T-helper 9 cell (primary cell): ENCODE results near the gene TDRD9.
"Not testable (repeated sequence)": the region's sequence is repeated elsewhere in the genome, so short reads cannot be mapped to it uniquely, and the experiment has no call there.

Experiments used
- DNase-seq: peaks from one replicate; pipeline ENCODE4 v3.0.0-alpha.2; 2020

Gene TDRD9

GRCh38 chr14:103930051-103930604, 1.9 kb downstream of the TDRD9 start:
- DNase-seq, result no peak

GRCh38 chr14:103931422-103931821, 3.2 kb downstream of the TDRD9 start:
- no peak for DNase-seq

GRCh38 chr14:103932791-103933490, 4.7 kb downstream of the TDRD9 start:
- DNase-seq, result no peak

DNA sequence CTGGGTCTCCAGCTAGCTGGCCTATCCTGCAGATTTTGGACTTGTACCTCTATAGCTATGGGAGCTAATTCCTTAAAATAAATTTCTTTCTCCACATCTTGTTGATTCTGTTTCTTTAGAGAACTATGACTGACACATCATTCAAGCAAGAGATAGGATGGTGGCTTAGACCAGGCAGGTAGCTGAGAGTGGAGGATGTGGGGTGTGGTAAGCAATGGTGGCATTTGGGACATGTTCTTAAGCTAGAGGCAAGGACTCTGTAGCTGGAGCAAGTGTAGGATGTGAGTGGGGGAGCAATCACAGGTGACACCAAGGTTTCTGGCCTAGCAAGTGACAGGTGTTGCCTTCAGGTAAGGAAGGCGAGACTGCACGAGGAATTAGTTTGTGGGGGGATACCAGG, 6.8 kb downstream of the TDRD9 start:
- no peak for DNase-seq

DNA sequence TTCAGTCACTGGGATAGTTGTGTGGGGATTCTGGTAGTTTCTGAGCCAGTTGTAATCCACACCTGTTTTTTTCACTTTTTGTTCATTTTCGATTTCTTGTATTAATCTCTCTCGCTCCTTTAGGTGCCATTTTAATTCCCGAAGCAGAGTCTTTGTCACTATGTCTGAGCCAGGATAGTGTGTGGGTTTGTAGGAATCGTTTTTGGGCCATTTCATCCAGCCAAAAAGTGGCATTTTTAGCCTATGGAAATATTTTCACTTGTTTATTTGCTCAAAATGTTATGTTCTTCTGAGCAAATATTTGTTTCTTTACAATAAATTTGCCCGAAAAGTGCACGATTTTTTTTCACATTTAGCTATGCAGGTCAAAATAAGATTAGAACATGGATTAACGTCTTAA, 13.2 kb downstream of the TDRD9 start:
- no peak for DNase-seq

DNA sequence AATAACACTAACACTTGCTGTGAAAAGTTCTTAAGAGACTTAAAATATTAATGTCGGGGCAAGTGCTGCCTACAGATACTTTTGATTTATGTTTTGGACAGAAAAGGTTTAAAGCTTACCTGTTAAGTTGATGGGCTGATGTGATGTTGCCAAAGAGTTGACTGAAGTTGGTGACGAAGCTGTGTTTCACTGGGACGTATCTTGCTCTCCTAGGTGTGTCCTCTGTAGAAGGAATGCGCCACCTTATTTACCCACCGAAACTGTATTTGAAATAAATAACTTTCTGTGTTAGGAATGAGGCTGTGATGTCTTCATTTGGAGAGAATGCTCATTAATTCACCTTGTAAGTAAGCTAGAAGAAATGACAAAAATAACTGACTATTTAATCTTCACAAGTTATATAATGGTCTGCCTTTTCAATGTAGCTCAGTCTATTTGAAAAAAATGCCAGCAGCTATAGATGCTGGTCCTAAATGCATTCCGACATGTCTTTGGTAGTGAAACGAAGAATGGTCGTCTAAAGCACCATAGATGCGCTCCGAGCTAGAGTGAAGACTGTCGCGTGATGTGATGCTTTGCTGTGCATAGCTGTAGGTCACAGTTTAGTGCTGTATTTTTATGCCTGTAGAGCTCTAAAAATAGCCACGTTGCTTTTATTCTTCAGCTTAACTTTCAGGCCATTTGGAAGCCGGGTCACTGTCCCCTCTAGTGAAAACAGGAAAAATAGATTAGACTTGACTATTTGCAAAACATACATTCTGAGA, 13.9 kb downstream of the TDRD9 start, which contains the start of gene RD3L:
TSS of gene RD3L (minus strand) at position 557 of the 764 bp plus-strand sequence. CDS start 834 bp downstream, outside the sequence.
- no peak for DNase-seq

GRCh38 chr14:103943673-103944072, 15.4 kb downstream of the TDRD9 start:
- DNase-seq, result no peak

- DNase-seq, result no peak
Observed at GRCh38 chr14:103946975-103947374, 18.7 kb downstream of the TDRD9 start.

DNA sequence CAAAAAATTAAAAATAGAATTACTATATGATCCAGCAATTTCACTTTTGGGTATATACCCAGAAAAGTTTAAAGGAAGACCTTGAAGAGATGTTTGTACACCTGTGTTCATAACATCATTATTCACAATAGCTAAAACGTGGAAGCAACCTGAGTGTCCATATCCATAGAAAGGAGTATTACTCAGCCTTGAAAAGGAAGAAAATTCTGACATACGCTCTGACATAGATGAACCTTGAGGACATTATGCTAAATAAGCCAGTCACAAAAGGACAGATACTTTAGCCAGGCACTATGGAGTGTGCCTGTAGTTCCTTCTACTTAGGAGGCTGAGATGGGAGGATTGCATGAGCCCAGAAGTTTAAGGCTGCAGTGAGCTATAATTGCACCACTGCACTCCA, 20.2 kb downstream of the TDRD9 start:
- no peak for DNase-seq

DNA sequence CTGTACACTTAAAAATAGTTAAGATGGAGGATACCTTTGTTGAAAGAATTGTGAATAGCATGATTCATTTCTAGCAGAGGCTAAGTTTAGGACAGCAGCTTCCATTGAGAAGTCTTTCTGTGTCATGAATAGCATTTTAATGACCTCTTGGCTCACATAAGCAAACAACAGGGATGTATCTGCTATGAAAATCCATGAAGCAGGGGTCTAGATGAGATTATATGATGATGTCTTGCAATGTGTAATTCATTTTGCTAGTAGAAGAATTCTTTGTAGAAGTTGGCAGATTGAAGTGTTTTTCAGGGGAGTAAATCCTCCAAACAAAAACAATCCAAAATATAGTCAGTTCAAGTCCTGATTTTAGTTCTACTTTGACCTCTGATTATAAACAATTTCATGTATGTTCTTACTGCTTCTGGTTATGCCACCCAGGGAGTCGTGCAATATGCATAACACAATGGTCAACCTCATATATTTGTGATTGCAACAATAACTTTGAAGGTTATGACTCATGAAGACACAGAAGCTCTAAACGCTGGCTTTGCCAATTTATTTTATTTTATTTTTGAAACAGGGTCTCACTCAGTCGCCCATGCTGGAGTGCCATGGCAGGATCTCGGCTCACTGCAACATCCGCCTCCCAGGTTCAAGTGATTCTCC, 21.0 kb downstream of the TDRD9 start:
- DNase-seq, result no peak

DNA sequence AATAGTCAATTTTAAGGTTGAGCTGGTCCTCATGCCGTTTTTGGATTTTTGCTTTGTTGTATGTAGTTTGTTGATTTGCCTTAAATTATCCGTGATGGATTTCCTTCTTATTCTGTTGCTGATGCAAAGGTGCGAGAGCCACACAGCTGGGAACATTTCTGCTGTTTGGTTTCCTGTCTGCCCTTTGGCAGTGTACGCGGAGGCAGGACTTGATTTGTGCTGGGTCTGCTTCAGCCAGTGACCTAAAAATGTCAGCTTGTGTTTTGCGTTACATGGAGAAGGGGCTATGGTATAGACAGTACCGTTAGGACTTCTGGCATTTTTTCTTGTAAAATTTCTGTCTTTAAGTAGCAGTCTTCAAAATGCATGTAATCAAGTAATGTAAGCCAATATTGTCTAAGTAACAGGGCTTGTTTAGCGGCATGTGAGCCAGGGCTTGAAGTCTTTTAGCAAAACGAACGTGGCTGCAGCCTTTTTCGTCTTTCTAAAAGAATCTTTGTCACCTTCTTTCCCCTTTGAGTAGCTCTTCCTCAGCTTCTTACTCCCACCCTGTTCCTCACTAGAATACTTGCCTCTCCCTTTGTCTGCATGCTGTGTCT, 32.3 kb downstream of the TDRD9 start:
- DNase-seq, result no peak

DNA sequence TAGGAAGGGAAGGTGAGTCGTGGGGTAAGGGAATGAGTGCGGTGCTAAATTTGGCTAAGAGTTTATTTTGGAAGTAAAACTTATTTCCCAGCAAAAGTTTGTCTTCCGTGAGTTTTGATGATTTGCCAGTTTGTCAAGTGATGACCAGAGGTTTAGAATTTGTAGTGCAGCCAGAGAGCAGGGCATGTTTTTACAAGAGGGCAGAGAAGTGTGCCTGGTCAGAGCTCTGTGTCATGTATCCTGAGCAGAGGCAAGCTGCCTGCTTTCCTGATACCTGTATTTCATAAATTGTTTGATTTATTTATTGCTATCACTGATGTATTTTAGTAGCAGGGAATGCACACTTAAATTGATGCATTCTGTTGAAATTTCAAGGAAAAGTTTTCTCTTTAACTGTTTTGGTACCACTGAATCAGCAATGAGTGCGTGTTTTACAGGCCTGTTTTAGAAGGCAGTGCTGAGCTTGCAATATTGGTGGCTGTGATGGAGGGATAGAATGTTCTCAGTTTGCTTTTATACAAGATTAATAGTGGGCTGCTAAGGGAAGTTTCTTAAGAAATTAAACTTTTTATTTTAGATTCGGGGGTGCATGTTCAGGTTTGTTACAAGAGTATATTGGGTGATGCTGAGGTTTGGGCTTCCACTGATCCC, 33.8 kb downstream of the TDRD9 start:
- DNase-seq, result no peak

- DNase-seq, result no peak
Observed at GRCh38 chr14:103966631-103967030, 38.4 kb downstream of the TDRD9 start.

GRCh38 chr14:103969961-103970360, 41.7 kb downstream of the TDRD9 start:
- DNase-seq, result no peak

DNA sequence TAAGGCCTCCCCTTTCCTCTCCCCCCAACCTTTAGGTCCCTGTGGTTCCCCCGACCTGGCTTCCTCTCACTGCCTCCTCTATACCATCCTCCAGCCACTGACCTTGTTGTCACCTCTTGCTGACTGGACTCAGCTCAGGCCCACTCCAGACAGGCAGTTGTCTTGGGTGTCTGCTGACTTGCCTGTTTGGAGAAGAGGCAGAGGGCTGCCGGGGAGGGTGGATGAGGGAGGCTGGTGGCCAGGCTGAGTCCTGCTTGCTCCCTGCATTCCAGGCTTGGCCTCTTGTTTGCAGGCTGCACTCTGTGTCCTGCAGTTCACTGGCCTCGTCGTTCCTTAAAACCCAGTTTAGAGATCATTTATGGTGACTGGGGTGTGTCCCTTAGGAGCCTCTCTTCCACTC, 45.1 kb downstream of the TDRD9 start:
- DNase-seq, result no peak

GRCh38 chr14:103974575-103974974, 46.3 kb downstream of the TDRD9 start:
- no peak for DNase-seq

DNA sequence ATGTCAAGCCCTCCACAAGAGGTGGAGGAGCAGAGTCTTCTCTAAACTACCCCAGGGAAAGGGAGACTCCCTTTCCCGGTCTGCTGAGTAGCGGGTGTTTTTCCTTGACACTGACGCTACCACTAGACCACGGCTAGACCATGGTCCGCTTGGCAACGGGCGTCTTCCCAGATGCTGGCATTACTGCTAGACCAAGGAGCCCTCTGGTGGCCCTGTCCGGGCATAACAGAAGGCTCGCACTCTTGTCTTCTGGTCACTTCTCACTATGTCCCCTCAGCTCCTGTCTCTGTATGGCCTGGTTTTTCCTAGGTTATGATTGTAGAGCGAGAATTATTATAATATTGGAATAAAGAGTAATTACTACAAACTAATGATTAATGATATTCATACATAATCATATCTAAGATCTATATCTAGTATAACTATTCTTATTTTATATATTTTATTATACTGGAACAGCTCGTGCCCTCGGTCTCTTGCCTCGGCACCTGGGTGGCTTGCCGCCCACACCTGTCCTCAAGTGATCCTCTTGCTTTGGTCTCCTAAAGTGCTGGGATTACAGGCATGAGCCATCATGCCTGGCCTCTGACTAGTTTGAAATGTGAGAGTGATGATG, 52.5 kb downstream of the TDRD9 start:
- not testable (repeated sequence) for DNase-seq

- DNase-seq, result no peak
Observed at GRCh38 chr14:103984196-103984595, 55.9 kb downstream of the TDRD9 start.

- no peak for DNase-seq
Observed at GRCh38 chr14:103989034-103989433, 60.8 kb downstream of the TDRD9 start.

DNA sequence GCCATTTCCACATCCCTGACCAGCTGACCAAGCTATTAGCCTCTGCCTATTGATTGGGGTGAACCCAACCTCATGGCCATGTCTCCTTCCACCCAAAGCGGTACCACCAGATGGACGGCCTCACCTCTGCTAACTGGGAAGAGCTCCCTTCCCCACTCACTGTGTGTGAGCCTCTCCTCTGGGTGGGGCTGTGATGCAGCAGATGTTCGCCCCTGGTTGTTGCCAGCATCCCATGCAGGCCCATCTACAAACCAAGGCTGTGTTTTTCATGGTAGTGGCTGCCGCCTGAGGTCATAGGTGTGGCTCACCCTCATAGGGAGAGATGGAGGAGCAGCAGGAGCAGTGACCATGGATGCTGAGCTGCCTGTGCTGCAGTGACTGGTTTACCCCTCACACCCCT, 61.7 kb downstream of the TDRD9 start:
- DNase-seq, result no peak

- no peak for DNase-seq
Observed at GRCh38 chr14:103994535-103995184, 66.4 kb downstream of the TDRD9 start.

DNA sequence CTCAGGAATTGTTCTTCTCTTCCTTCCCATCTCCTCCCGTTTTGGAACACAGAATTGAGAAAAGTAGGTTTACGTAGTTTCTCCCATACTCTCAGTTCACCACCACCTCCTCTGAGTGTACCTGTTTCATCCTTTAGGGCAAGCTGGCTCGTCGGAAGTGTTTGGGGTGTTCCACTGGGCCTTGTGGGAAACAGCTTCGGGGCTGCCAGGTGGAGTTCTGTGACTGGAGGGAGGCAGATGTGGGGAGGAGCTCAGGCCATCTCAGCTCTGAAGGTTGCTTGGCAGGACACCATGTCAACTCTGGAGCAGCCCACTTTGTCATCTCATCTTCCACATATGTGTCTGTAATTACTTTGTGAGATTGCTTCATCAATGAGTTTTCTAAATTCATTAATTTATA, 67.6 kb downstream of the TDRD9 start:
- DNase-seq, result no peak
